WI38 (cell line): ENCODE data around the gene ROR2.

Experiments
- H3K4me3 ChIP-seq: 2 replicates; pipeline ENCODE4 v1.5.1; 2011; ENCODE audit warnings: low read depth, mild to moderate bottlenecking, control low read depth, low read length
- TF ChIP-seq, protein P1 (sequence below): IDR thresholded peaks from 2 replicates; pipeline ENCODE4 v1.5.1; 2012; ENCODE audit warnings: low read depth, mild to moderate bottlenecking, control low read depth, low read length

ROR2 gene

DNA sequence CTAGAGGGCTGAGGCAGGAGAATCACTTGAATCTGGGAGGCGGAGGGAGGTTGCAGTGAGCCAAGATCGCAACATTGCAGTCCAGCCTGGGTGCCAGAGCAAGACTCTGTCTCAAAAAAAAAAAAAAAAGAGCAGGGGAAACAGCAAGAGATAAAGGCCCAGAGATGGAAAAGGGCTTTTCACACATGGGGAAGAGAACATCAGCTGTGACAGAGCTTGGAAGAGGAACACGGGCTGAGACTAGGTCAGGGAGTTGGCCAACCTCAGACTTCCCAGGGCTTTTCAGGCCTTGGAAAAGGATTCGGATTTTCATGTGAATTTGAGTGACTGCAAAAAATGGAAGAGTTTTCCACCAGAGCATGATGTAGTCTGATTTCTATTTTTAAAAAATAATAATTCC lies 294.4 kb downstream of the ROR2 start:
- H3K4me3 ChIP-seq = no peak overlapping the region
- TF ChIP-seq, protein P1, sequence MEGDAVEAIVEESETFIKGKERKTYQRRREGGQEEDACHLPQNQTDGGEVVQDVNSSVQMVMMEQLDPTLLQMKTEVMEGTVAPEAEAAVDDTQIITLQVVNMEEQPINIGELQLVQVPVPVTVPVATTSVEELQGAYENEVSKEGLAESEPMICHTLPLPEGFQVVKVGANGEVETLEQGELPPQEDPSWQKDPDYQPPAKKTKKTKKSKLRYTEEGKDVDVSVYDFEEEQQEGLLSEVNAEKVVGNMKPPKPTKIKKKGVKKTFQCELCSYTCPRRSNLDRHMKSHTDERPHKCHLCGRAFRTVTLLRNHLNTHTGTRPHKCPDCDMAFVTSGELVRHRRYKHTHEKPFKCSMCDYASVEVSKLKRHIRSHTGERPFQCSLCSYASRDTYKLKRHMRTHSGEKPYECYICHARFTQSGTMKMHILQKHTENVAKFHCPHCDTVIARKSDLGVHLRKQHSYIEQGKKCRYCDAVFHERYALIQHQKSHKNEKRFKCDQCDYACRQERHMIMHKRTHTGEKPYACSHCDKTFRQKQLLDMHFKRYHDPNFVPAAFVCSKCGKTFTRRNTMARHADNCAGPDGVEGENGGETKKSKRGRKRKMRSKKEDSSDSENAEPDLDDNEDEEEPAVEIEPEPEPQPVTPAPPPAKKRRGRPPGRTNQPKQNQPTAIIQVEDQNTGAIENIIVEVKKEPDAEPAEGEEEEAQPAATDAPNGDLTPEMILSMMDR = no peak

DNA sequence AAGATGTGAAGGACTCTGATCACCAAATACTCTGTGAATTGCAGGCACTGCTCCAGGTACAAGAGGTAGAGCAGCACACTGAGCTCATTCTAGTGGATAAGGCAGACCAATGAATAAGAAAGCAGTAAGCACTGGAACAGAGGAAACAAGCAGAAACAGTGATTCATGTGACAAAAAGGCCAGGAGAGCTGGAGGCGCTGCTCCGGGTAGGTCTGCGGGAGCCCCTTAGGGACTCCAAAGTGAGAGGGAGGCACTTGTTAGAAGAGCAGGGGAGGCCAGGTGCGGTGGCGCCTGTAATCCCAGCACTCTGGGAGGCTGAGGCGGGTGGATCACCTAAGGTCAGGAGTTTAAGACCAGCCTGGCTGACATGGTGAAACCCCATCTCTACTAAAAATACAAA lies 294.8 kb downstream of the ROR2 start:
- TF ChIP-seq, protein P1 = no peak
- no peak overlapping the region for H3K4me3 ChIP-seq

DNA sequence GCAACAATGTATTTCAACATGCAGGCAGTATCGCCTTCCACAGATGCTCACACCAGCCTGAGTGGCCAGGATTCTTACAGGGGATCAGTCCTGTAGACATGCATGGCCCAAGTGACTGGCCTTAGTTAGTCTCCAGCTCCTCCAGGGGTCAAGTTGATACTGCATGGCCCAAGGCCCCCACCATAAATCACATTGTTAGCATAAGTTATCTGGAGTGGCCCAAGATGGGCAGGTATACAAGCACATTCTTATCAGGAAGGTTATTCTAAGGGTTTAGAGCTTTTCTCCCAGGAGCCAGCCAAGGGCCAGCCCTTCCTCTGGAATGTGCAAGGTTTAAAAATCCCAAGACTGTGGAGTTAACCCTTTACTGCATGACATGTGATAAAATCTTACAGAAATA lies 295.5 kb downstream of the ROR2 start:
- H3K4me3 ChIP-seq = no peak overlapping the region
- TF ChIP-seq, protein P1 = no peak

DNA sequence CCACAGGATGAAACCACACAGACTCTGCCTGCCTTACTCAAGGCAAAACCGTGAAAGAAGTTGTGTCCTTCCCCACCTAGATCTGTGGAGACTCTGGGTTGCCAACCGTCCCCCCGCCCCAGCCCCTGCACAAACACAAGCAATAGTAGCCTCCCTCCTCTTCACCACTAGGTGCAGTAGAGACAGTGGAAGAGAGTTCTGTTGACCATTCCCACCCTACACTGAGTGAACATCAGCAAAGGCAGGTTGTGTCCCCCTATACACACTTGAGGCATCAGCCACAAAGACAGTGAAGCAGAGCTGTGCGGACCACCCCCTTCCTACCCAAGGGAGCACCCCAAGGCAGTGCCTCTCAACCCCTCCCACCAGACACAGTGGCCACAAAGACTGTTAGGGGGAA lies 302.7 kb downstream of the ROR2 start:
- H3K4me3 ChIP-seq = no peak overlapping the region
- TF ChIP-seq, protein P1 = no peak

DNA sequence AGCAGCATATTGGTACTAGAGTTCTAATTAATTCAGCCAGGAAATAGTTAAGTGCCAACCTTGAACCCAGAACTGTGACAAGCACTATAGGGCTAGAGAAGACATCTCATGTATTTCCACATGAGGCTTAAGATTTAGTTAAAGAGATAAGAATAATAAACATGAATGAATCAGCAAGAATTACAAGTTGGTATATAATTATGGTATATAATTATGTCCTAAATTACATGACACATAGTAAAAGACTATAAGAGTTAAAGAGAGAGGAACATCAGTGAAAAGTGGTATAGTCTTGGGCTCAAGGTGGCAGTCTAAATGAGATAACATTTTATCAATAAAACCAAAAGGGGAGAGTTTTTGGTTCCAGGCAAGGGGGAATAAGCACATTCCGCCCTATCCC lies 303.3 kb downstream of the ROR2 start:
- TF ChIP-seq, protein P1 = no peak
- no peak overlapping the region for H3K4me3 ChIP-seq

DNA sequence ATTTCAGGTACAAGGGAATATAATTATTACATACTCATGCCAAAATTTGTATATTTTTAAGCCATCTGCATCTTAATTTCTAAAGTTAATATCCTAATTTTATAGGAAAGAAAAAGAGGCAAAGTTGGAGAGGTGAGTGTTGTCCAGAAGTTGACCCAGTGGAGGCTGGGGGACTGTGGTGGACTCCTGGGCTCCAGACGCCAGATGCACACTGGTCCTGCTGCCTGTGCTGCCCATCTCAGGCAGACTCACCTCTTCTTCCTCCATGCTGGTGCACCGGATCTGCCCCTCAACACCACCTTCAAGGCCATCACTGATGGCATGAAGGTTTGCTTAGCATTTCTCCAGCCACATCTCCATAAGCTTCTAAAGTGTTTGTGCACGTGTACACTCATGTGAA lies 305.6 kb downstream of the ROR2 start:
- TF ChIP-seq, protein P1 = no peak
- no peak overlapping the region for H3K4me3 ChIP-seq

DNA sequence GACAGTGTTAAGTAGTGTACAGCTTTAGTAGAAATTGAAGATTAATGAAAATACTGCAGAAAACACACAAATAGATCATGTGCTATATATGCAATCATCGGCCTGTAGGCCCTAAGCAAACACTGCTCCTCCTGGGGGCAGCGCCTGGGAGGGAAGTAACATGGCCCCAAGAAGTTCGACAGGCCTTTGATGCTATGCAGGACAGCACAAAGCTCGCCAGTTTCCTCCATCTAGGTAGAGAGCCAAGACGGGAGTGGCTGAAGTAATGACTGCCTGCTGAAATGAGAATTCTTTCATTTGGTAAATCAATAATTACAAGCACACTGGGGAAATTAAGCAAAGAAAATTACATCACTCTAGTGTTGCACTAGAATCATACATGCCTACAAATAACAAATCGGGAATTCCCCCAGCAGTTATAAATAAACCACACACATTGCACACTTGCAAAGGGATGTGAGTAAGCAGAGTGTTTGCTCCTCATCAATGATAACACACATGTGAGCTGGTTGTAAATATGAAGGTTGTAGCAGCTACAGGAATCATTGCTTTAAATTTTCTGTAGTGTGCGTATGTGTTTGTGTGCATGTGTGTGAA lies 306.4 kb downstream of the ROR2 start:
- TF ChIP-seq, protein P1 = no peak
- no peak overlapping the region for H3K4me3 ChIP-seq
